Vagina (tissue), 2 donors: ENCODE data around the gene CUZD1. TPM values are rescaled to one million over a fixed set of nuclear protein-coding genes. Genes with fewer than 3 reads are reported as not detected.

Experiments used
- DNase-seq, 2 donors: peaks; one replicate each; pipeline ENCODE4 v3.0.0-alpha.2; 2017; ENCODE audit errors: extremely low spot score in 2 of 2
- H3K27ac ChIP-seq: fragments of 200-600 bp; sonication (generic); one replicate; pipeline ENCODE4 v1.5.1; 2019
- H3K27me3 ChIP-seq: fragments of 200-600 bp; sonication (generic); one replicate; pipeline ENCODE4 v1.5.1; 2019
- H3K36me3 ChIP-seq, 2 donors: fragments of 200-600 bp; sonication (generic); one replicate each; pipeline ENCODE4 v1.5.1; 2017 to 2019
- H3K4me1 ChIP-seq: fragments of 200-600 bp; sonication (generic); one replicate; pipeline ENCODE4 v1.5.1; 2019
- H3K4me3 ChIP-seq, 2 donors: fragments of 200-600 bp; sonication (generic); 1 replicate in 1 of 2; 2 replicates in 1 of 2; pipeline ENCODE4 v1.5.1; 2016 to 2019
- H3K9me3 ChIP-seq: fragments of 200-600 bp; sonication (generic); one replicate; pipeline ENCODE4 v1.5.1; 2019
- CTCF ChIP-seq, 3 experiments: fragments of 450-650 bp in 2 of 3; fragments of 200-600 bp in 1 of 3; sonication (generic) in 1 of 3; IDR thresholded peaks; one replicate each; pipeline ENCODE4 v1.5.1; 2017 to 2019; ENCODE audit warnings: antibody characterized with exemption in 3 of 3, mild to moderate bottlenecking in 2 of 3, moderate library complexity in 2 of 3
- POLR2A ChIP-seq, 2 donors: fragments of 450-650 bp; IDR thresholded peaks; one replicate each; pipeline ENCODE4 v1.6.1; 2017; ENCODE audit warnings: antibody characterized with exemption in 2 of 2, mild to moderate bottlenecking in 2 of 2, moderate library complexity in 2 of 2
- POLR2AphosphoS5 ChIP-seq, 2 donors: sonication (generic); formaldehyde crosslinking; IDR thresholded peaks; one replicate each; pipeline ENCODE4 v1.9.0; 2017; ENCODE audit warnings: antibody characterized with exemption in 2 of 2, mild to moderate bottlenecking in 2 of 2, low read depth in 1 of 2; ENCODE audit not compliant: insufficient read depth in 1 of 2
- intact Hi-C: fragments of 100-400 bp; cut with DNase I; formaldehyde crosslinking; loops from one replicate; pipeline ENCODE4 v1.15.1; 2023
- total RNA-seq: library from RNA; depleted of rRNA; stranded (reverse); fragments of >200 nt; gene quantifications from one replicate; pipeline ENCODE4 v1.2.3, GENCODE V29; 2016

Gene CUZD1
- total RNA-seq, 1 donor from 2014 or later, result not detected

GRCh38 chr10:122802282-122802681, 43.4 kb downstream of the CUZD1 start:
- TF ChIP-seq CTCF (IDR thresholded peaks at IDR 0.05) (no peak), POLR2AphosphoS5 (IDR thresholded peaks at IDR 0.05; ENCODE audit: insufficient read depth in 1 of 2, low read depth in 1 of 2) (no peak), POLR2A (IDR thresholded peaks at IDR 0.05) (no peak)
- H3K4me3 ChIP-seq, result no peak overlapping the region
- no peaks in the 10 kb centered on the region for H3K27me3 ChIP-seq
- no peak for DNase-seq
- H3K9me3 ChIP-seq, result no peaks in the 10 kb centered on the region
- H3K27ac ChIP-seq, result no peak overlapping the region
- no peaks in the 10 kb centered on the region for H3K36me3 ChIP-seq
- no peaks in the 10 kb centered on the region for H3K4me1 ChIP-seq
- intact Hi-C loops, result no loop called here

DNA sequence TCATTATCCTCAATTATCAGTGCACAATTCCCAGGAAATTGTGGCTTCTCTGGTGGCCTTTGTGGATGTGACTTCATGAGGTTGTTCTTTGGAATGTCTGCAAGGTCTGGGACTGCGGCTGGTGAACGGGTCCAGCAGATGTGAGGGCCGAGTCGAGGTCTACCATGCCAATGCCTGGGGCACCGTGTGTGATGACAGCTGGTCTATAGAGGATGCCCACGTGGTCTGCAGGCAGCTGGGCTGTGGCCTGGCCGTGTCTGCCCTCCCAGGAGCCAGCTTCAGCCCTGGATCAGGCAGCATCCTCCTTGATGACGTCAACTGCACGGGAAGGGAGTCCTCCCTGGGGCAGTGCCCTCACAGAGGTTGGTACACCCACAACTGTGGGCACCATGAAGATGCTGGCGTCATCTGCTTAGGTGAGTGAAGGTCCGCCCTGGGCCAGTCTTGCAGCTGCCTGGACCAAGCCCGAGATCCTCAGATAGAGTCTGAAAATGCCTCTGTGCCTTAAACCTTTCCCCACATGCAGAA, 46.9 kb downstream of the CUZD1 start:
- Histone ChIP-seq H3K27ac (no peak overlapping the region), H3K9me3 (no peaks in the 10 kb centered on the region), H3K4me3 (no peak overlapping the region), H3K27me3 (no peaks in the 10 kb centered on the region), H3K36me3 (no peaks in the 10 kb centered on the region), H3K4me1 (no peaks in the 10 kb centered on the region)
- intact Hi-C loops, result no loop called here
- no peak for TF ChIP-seq POLR2A (IDR thresholded peaks at IDR 0.05)
- TF ChIP-seq POLR2AphosphoS5 (IDR thresholded peaks at IDR 0.05; ENCODE audit: insufficient read depth in 1 of 2, low read depth in 1 of 2), result no peak
- TF ChIP-seq CTCF (IDR thresholded peaks at IDR 0.05), result no peak
- DNase-seq, result no peak

DNA sequence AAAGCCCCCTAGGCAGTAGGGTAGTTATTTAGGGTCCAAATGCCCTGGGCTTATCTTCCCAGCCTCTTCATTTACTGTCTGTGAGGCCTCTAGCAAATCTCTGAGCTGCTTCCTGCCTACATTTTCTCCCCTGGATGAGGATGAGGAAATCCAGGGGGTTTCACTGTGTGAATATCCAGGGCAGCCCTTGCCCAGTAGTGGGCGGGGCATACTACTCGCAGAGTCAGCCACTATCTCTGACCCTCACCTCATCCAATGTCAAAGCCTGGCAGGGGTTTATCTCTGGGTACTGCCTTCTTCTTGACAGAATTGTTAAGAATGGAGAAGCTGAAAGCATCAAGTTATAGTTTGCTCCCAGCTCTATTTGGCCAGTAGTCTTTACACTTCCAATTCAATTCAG, 48.9 kb downstream of the CUZD1 start:
- no peak overlapping the region for H3K27ac ChIP-seq
- no peak for TF ChIP-seq POLR2A (IDR thresholded peaks at IDR 0.05)
- no peak for TF ChIP-seq CTCF (IDR thresholded peaks at IDR 0.05)
- no peak for TF ChIP-seq POLR2AphosphoS5 (IDR thresholded peaks at IDR 0.05; ENCODE audit: insufficient read depth in 1 of 2, low read depth in 1 of 2)
- no peaks in the 10 kb centered on the region for H3K36me3 ChIP-seq
- no peak overlapping the region for H3K4me3 ChIP-seq
- intact Hi-C loops, result no loop called here
- no peaks in the 10 kb centered on the region for H3K27me3 ChIP-seq
- no peaks in the 10 kb centered on the region for H3K9me3 ChIP-seq
- DNase-seq, result no peak
- H3K4me1 ChIP-seq, result no peaks in the 10 kb centered on the region

DNA sequence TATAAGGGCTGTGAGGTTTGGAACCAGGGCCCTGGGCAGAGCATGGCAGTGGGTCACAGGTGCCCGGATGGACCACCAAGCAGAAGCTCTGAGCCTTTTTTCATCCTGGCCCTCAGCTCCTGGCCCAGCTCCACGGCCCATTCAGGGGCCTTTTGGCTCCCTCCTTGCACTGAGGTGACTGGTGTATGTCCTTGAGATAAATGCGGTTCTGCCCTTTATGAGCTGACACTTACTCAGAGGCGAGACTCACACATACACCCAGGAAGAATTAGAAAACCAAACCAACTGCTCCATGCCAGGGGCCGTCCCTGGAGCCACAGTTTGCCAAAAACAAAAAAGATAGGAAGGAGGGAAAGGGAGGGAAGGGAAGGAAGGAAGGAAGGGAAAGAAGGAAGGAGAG, 49.7 kb downstream of the CUZD1 start:
- DNase-seq, result no peak
- Histone ChIP-seq H3K27me3 (no peaks in the 10 kb centered on the region), H3K4me1 (no peaks in the 10 kb centered on the region), H3K36me3 (no peaks in the 10 kb centered on the region), H3K27ac (no peak overlapping the region), H3K9me3 (no peaks in the 10 kb centered on the region), H3K4me3 (no peak overlapping the region)
- intact Hi-C loops, result no loop called here
- TF ChIP-seq CTCF (IDR thresholded peaks at IDR 0.05) (no peak), POLR2A (IDR thresholded peaks at IDR 0.05) (no peak), POLR2AphosphoS5 (IDR thresholded peaks at IDR 0.05; ENCODE audit: insufficient read depth in 1 of 2, low read depth in 1 of 2) (no peak)

DNA sequence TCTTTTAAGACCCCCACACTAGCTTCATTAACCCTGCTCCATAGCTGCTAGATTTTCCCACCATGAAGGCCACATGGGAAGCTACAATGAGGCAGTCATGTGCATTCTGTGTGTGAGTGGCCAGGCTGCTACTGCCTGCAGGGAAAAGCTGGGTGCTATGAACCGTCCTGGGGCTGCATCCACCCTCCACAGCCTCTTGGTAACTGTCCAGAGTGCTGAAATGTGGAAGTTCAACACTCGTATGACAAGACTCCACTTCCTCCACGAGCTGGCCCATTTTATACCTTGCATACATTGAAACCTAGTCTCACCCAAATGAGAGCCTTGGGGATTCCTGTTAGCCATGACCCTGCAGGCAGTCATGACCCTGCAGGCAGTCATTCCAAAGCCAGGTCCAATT, 59.4 kb downstream of the CUZD1 start:
- H3K27ac ChIP-seq, result no peak overlapping the region
- no peaks in the 10 kb centered on the region for H3K9me3 ChIP-seq
- H3K36me3 ChIP-seq, result no peaks in the 10 kb centered on the region
- DNase-seq, result no peak
- no peak overlapping the region for H3K4me3 ChIP-seq
- intact Hi-C loops, result no loop called here
- H3K27me3 ChIP-seq, result no peaks in the 10 kb centered on the region
- no peaks in the 10 kb centered on the region for H3K4me1 ChIP-seq
- TF ChIP-seq POLR2AphosphoS5 (IDR thresholded peaks at IDR 0.05; ENCODE audit: insufficient read depth in 1 of 2, low read depth in 1 of 2), result no peak
- no peak for TF ChIP-seq CTCF (IDR thresholded peaks at IDR 0.05)
